GM21576 (cell line): ENCODE results near the gene SCAPER.

Experiments
- ATAC-seq: cut with Tn5 transposase; IDR thresholded peaks from one replicate; pipeline ENCODE4 v1.9.1; 2021; ENCODE audit warnings: mild to moderate bottlenecking, moderate library complexity; ENCODE audit not compliant: unreplicated experiment

SCAPER gene

DNA sequence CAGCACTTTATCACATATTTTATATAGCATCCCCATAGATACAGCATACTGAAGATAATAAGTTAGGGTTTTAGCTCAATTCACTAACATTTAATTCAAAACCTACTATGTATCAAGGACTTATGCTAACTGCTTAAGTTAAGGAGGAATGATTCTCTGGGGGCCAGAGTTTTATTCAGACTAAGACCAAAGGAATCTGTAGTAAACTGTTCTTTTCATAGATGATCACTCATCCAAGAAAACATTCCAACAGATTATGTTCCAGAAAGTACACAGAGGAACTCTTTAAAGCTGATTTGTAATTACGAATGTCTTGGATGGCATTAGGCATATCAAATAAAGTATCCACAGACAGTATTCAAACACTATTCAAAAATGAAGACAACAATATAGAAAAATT, 226.4 kb downstream of the SCAPER start:
- ATAC-seq: no peak

DNA sequence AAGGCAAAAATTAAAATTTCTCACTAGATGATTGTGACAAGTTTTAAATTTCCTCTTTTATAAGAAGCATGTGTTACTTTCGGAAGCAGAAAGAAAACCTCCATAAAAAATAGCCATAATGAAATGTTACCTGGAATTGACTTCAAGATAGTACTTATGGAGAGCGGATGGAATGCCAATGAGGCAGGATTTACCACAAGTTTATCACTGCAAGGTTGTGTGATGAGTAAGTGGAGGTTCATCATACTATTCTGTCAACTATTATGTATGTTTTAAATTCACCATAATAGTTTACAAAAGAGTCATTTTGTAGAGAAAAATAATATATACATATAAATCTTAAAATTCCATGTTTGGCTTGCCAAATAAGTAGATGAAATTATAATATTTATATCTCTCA, 230.3 kb downstream of the SCAPER start:
- no peak for ATAC-seq

DNA sequence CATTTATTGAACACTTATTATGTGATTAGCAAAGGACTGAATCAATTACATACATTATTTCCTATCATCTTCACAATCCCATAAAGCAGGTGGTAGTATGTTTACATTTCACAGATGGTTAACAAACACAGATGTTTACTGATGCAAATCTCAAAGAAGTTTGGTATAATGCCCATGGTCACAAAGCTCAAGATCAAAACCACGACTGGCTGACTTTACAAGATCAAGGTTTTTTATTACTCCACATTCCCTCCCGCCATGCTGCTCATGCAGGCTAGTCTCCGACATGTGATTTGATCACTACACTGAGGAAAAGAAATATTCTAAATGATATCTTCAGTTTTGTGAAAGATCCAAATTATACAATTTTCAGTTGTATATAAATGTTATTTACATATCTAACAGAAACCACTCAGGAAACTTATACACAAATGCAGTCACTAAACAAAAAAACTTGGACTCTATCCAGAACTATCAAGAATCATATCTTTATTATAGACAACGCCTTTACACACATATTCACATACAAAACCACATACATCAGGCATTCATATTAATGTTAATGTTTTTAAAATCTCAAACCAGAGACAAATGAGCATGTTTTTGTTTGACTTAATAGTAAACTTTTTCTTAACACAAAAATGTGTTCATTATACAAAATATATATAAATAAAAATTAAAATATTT, 235.5 kb downstream of the SCAPER start:
- no peak for ATAC-seq

DNA sequence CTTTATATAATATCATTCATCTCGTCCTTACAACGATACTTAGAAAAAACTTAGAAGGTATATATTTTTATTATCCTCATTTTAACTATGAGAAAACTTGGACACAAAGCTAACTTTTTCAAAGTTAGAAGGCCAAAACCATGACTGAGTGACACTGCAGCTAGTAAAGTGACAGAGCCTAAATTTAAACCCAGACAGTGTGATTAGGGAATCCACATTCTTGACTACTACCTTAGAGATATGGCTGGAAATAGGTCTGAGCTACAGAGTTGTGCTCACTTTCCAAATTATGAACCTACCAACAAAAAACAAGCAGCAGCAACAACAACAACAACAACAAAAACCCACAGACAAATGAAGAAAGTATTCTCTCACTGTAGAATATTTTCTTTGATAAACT, 236.2 kb downstream of the SCAPER start:
- no peak for ATAC-seq

DNA sequence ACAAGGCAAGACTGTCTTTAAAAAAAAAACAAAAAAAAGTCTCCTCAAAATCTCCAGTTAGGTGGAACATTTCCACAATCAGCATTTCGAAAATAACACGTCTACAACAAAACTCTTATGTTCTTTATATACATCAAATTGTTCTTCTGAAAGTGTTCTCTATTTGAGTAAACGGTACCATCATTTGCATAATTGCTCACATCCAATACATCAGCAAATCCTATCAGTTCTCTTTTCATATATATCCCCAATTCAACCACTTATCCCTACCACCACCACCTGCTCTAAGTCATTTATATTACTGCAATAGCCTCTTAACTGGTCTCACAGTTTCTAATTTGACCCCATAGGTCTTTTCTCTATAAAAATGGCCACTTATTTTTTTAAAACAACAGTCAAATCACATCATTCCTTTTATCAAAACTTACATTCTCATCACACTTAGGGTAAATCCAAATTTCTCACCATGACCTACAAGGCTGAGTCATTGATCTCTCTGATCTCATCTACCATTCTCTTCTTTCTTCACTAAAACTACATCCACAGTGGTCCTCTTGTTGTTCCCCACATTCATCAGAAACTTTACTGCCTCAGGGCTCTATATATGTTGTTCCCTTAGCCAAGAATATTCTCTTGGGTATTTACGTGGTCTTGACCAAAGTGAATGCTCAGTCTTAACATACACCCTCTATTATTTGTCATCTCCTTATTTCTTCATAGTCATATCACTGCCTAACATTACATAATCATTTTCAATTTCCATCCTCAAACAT, 237.0 kb downstream of the SCAPER start:
- no peak for ATAC-seq

DNA sequence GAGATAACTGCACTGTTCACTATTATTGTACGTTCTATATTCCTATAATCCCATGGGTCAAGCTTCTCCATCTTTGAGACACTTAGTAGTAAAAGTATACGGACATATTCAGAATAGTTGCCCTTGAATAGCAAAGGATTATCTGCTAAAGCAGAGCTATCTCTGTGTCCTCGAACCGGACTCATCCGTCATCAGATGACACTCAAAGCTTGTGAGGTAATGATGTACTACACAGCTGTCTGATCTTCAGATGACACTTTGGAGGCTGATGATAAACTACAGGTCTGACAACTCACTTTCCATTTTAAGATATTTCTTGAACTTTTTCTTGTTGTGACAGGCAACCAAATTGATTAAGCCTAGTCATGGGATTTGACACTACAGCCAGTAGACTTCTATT, 240.2 kb downstream of the SCAPER start:
- no peak for ATAC-seq

DNA sequence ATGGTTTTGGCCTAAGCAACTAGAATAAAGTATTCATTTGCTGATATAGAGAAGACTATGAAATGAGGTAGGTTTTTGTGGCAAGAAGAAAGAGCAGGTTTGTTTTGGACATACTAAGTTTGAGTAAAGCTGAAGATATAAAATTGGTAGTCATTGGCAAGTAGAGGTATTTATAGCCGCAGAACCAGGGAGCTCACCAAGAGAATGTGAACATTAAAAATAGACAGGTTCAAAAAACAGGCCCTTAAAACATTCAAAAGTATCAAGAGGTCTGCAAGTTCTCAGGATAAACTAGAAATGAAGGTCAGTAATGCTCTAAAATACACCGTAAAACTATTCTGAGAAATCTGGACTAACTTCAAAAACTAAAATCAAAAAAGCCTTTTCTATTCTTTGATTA, 240.7 kb downstream of the SCAPER start:
- no peak for ATAC-seq

DNA sequence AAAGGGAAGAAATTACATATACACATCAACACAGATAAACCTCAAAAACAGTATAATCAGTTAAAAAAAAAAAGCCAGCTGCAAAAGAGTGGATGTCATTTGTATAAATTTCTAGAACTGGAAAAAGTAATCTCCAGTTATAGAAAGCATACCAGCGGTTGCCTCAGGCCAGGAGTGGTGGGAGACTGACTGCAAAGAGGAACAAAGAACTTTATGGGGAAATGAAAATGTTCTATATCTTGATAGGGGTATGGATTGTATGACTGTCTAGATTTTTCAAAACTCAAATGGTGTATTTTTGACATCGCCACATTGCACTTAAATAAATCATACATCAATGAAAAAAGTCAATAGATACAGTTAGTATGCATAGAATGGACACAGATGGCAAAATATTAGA, 241.6 kb downstream of the SCAPER start:
- no peak for ATAC-seq

DNA sequence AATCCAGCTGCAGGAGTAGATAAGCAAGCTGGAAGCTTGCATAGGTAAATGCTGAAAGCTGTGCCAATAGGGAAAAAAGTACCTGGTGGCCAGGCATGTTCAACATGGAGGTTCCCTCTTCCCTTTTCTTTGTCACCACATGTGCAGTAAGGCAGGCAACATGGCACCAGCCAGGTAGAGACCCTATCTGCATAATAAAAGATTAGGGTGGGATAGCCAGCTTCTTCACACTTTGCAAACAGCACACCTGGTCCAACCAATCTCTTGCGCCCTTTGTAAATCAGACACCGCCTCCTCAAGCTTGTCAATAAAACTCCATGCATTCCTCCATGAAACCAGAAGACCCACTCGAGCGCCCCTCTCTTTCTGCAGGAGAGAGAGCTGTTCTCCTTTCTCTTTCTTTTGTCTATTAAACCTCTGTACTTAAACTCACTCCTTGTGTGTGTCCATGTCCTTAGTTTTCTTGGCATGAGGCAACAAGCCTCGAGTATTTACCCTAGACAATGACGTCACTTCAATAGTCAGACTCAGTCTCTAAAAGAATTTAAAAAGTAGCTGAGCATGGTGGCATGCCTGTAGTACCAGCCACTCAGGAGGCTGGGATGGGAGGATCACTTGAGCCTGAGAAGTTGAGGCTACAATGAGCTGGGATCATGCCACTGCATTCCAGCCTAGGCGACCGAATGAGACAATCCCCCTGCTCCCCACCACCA, 256.3 kb downstream of the SCAPER start:
- no peak for ATAC-seq

DNA sequence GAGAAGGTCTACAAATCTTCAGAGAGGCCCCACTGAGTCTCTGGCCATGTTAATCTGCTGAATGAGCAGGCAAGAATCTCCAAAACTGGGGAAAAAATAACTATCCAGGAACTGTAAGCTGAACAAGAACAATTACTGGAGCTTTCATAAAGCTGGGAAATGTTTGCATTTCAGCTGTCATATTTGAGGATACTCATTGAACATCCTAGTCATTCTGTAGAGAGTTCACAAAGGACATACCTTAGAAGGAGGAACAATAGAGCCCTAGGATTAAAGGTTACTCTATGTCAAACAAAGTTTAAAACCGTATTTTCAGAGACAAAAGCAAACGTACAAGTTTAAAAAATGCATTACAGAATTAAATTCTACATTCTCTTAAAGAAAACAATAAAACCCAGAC, 257.5 kb downstream of the SCAPER start:
- ATAC-seq: no peak

DNA sequence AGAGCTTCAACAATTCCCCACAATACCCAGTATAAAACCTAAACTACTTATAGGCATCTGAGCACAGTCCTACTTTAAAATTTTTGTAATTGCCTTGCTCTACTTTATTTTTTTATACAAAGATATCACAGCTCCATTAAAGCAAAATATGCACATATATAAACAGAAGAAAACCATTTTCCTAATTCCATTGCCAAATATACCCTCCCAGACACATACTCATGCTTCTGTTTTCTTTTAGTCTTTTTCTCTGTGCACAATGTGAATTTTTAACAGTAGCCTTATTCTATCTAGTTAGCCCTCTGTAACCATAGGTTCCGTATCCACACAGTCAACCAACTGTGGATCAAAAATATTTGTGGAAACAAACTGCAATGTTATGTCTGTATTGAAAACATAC, 260.5 kb downstream of the SCAPER start:
- ATAC-seq: no peak

DNA sequence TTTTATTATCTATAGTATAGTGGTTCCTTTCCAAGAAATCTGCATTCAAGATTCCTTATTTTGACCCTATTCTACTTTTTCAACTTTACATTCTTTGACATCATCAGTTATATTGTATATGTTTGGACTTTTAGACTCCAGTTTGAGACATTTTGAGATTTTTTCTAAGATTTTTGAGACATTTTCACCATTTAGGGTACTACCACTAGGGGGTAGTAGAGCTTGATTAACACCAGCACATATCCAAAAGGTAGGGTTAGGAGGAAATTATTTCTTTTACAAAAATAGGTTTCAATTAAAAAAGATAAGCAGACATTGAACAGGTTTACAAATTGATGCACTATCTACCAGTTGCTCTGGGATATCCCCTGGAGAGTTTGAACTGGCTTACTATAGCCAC, 262.5 kb downstream of the SCAPER start:
- no peak for ATAC-seq

DNA sequence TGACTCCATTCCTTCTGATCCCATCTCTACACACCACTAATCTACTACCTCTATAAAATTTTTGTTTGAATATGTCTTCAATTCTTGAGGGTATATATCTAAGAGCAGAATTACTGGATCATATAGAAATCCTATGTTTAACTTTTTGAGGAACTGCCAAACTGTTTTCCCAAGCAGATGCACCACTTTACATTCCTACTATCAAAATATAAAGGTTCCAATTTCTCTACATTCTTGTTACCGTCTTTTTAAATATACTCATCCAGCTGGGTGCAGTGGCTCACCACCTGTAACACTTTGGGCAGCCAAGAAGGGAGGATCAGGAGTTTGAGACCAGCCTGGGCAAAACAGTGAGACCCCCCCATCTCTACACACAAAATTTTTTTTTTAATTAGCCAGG, 268.0 kb downstream of the SCAPER start:
- ATAC-seq: no peak

DNA sequence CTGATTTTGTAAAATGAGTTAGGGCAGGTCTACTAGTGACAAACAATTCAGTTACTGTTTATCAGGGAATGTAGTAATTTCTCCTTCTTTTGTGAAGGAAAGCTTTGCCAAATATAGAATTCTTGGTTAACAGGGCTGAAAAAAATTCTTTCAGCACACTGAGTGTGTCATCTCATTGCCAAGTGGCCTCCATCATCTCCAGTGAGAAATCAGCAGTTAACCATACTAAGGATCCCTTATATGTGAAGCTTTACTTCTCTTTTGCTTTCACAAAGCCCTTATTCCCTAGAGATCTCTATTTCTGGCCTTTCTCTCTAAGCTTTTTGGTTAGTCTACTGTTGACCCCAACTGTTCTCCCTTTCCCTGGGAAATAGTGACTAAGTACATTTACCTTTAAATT, 269.1 kb downstream of the SCAPER start:
- no peak for ATAC-seq

DNA sequence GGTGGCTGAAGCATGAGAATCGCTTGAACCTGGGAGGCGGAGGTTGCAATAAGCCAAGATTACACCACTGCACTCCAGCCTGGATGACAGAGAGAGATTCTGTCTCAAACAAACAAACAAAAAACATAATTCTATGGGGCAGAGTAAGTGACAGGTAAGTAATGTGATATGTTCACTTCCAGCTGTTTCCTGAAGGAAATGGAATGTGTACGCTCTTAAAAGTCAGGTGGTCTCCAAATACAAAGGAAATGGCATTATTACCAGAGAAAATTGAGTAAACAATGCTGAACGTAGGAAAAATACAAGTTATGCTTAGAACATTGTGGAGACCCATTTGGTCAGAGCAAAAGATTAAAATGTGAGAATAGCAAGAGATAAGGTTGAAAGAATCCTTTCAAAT, 278.5 kb downstream of the SCAPER start:
- ATAC-seq: no peak

DNA sequence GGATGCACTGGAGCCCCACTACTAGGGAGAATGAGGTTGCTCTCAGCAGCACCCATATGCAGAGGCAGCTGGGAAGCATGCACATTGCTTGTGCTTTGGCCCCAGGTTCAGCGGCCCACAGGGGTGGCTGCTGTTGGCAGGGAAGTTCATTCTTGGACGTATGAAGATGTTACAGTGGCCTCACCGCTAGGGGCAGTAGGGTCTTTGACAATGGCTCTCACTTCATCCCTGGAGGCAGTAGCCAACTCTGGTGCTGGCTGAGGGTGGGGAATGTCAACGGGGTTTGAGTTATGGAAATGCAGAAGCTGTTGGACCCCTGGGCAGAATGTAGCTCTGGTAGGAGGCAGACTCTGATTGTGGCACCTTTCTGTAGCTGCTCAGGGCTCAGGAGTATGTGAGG, 279.9 kb downstream of the SCAPER start:
- ATAC-seq: no peak

DNA sequence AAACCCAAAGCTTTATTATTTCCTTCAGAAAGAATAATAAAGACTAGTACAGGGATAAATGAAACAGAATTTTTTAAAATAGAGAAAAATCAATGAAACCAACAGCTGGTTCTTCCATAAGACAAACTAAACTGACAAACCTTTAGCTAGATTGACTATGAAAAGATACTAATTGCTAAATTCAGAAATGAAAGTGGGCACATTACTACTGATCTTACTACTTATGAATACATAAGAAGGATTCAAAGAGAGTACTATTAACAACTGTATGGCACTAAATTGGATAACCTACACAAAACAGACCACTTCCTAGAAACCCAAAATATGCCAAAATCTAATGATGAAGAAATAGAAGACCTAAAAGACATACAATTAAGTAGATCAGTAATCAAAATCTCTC, 290.4 kb downstream of the SCAPER start:
- ATAC-seq: no peak

DNA sequence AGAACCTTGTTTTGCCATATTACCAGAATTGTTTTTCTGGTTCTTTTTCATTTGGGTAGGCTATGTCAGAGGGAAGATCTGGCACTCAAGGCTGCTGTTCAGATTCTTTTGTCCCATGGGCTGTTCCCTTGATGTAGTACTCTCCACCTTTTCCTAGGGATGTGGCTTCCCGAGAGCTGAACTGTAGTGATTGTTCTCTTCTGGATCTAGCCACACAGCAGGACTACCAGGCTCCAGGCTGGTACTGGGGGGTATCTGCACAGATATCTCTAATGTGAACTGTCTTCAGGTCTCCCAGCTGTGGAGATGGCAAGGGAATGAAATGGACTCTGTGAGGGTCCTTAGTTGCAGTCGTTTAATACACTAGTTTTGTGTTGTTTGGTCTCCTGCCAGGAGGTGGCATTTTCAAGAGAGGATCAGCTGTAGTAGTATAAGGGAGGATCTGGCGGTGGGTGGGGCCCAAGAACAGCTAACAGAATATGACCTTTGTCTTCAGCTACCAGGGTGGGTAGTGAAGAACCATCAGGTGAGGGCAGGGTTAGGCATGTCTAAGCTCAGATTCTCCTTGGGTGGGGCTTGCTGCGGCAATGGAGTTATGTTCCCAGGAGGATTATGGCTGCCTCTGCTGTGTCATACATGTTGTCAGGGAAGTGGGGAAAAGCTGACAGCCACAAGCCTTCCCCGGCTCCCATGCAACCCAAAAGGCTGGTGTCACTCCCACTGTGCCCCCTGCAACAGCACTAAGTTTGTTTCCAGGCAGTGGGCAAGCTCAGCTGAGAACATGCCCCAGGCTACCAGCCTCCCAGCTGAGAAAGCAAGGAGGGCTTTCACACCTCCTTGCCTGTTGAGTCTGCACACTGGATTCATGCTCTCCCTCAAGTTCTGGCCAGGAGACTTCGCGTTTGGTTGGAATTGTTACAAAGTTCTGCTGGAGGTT, 316.1 kb downstream of the SCAPER start:
- ATAC-seq: no peak

DNA sequence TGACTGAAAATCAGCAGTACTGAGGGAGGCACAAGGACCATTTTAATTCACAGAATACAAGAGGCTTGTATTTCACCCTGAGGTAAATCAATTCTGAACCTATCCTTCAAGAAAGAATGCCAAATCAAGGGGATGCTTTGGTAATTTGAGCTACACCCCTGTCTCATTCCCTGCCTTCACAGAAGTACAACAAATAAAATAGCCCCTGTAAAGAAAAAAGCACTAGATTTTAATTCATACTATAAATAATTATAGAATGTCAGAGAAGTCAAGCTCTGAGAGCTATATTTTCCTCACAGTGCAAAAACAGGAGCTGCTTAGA, 319.6 kb downstream of the SCAPER start:
- no peak for ATAC-seq

DNA sequence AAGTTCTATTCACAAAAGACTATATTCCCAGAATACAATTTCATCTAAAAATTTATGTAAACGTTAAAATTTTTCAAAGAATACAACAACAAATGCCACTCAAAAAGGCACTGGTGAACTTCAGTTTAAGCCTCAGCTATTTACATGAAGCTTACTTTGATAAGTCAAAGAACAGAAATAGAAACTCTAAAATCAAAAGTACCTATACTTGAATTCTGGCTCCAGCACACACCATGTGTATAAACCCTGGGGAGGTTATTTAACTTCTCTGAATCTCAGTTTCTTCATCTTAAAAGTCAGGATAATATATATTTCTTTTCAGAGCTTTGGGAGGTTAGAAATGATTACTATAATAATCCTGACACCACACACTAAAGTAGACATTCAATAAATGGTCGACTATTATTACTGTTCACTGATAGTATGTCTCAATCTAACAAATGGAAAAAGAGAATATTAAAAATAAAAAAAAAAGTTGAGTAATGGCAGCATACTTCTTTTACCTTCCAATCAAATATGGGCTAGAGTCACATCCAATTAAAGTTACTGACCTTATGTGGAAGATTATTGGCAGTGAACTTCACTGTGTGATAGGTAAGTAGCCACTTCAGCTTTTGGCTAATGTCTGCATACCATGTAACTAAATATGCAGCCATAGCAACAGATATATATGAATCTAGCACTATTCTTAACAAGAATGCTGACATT, 320.1 kb downstream of the SCAPER start:
- no peak for ATAC-seq

DNA sequence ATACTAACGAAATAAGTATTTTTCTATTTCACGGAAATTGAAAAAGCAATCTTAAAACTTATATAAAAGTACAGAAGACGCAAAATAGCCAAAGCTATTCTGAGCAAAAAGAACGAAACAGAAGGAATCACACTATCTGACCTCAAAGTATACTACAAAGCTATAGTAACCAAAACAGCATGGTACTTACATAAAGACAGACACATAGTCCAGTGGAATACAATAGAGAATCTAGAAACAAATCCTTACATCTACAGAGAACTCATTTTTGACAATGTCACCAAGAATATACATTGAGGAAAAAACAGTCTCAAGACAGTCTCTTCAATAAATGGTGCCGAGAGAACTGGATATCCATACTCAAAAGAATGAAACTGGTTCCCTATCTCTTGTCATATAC, 322.6 kb downstream of the SCAPER start:
- ATAC-seq: no peak
